ENCODE measurements around the gene CNTNAP4.

CNTNAP4 gene

DNA sequence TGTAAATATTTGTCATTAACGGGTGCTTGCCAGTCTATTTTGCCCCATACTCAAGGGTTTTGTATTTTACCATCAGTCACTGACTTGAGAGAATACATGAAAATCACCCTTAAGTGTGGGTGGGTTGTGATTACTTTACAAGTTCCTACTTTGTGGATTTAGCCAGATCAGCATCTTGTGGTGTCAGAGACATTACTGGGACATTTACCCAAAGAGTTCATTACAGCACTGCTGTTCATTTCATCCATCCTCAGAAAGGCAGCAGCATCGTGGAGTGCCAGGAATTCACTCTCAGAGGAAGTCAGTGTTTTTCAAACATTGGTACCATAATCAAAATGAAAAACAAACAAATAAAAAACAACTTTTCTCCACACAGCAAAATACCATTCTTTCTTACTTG, 110.8 kb downstream of the CNTNAP4 start:
- Histone ChIP-seq H3K9me3 (no peaks in the 10 kb centered on the region), H3K4me1 (no peaks in the 10 kb centered on the region), H3K27ac (no peak overlapping the region), H3K9ac (no peak overlapping the region), H3K27me3 (no peaks in the 10 kb centered on the region), H3K36me3 (no peaks in the 10 kb centered on the region), H3K4me2 (no peak overlapping the region), H3K4me3 (no peak overlapping the region), H4K20me1 (no peaks in the 10 kb centered on the region)
- no peak for TF ChIP-seq Cebpa-rat (IDR thresholded peaks at IDR 0.05)

GRCh38 chr16:76389126-76389525, 111.9 kb downstream of the CNTNAP4 start:
- no peaks in the 10 kb centered on the region for H3K36me3 ChIP-seq
- no peak overlapping the region for H3K27ac ChIP-seq
- no peaks in the 10 kb centered on the region for H3K27me3 ChIP-seq
- no peak for TF ChIP-seq Cebpa-rat (IDR thresholded peaks at IDR 0.05)
- H3K4me3 ChIP-seq: no peak overlapping the region
- no peak overlapping the region for H3K9ac ChIP-seq
- no peak overlapping the region for H3K4me2 ChIP-seq
- no peaks in the 10 kb centered on the region for H3K4me1 ChIP-seq
- no peaks in the 10 kb centered on the region for H4K20me1 ChIP-seq
- no peaks in the 10 kb centered on the region for H3K9me3 ChIP-seq

DNA sequence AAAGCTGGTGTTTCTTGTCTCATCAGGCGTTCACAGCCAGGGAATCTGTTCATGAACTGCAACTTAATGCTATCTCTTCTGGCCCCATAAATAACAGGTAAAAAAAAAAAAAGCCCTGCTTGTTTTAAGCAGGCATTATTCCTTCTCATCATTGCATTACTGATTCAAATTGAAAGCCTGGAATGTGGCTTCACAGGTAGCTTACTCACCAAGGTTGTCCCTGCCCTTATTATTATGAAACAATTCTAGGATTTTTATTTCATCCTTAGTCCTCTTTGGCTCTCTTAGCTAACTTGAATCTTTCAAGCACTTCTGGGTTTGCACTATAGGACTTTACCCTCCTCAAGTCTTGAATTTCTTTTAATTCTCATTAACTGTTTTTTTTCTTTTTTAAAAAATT, 113.3 kb downstream of the CNTNAP4 start:
- Histone ChIP-seq H3K9me3 (no peaks in the 10 kb centered on the region), H3K27ac (no peak overlapping the region), H3K27me3 (no peaks in the 10 kb centered on the region), H3K4me2 (no peak overlapping the region), H3K4me1 (no peaks in the 10 kb centered on the region), H3K4me3 (no peak overlapping the region), H4K20me1 (no peaks in the 10 kb centered on the region), H3K9ac (no peak overlapping the region), H3K36me3 (no peaks in the 10 kb centered on the region)
- TF ChIP-seq Cebpa-rat (IDR thresholded peaks at IDR 0.05): no peak

GRCh38 chr16:76396977-76397376, 119.8 kb downstream of the CNTNAP4 start:
- Histone ChIP-seq H3K9me3 (no peaks in the 10 kb centered on the region), H3K4me1 (no peaks in the 10 kb centered on the region), H4K20me1 (no peaks in the 10 kb centered on the region), H3K4me3 (no peak overlapping the region), H3K9ac (no peak overlapping the region), H3K36me3 (no peaks in the 10 kb centered on the region), H3K4me2 (no peak overlapping the region), H3K27me3 (no peaks in the 10 kb centered on the region), H3K27ac (no peak overlapping the region)
- TF ChIP-seq Cebpa-rat (IDR thresholded peaks at IDR 0.05): no peak

DNA sequence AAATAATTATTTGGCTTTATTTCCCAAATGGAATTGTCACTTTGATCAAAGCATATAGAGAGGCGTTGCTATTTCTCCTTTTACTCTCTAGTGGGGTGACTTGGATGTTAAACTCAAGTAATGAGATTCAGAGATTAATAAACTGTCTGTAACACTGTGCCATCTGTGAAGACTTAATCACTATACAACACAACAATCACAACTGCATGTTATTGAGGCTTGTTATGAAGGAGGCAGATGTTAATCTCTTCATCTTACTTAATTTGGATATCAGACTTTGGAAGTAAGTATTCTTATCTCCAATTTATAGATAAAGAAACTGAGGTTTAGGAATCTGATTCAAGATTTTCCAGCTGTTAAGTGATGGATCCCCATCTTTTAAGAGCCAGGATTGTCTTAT, 132.5 kb downstream of the CNTNAP4 start:
- Histone ChIP-seq H3K27me3 (no peaks in the 10 kb centered on the region), H3K4me2 (no peak overlapping the region), H3K4me3 (no peak overlapping the region), H3K36me3 (no peaks in the 10 kb centered on the region), H4K20me1 (no peaks in the 10 kb centered on the region), H3K27ac (no peak overlapping the region), H3K9ac (no peak overlapping the region), H3K9me3 (no peaks in the 10 kb centered on the region), H3K4me1 (no peaks in the 10 kb centered on the region)
- no peak for TF ChIP-seq Cebpa-rat (IDR thresholded peaks at IDR 0.05)

- H3K36me3 ChIP-seq: no peaks in the 10 kb centered on the region
- no peaks in the 10 kb centered on the region for H3K27me3 ChIP-seq
- H3K4me2 ChIP-seq: no peak overlapping the region
- no peak overlapping the region for H3K4me3 ChIP-seq
- H4K20me1 ChIP-seq: no peaks in the 10 kb centered on the region
- no peaks in the 10 kb centered on the region for H3K4me1 ChIP-seq
- no peaks in the 10 kb centered on the region for H3K9me3 ChIP-seq
- no peak overlapping the region for H3K27ac ChIP-seq
- no peak for TF ChIP-seq Cebpa-rat (IDR thresholded peaks at IDR 0.05)
- H3K9ac ChIP-seq: no peak overlapping the region
These were observed 144.4 kb downstream of the CNTNAP4 start for GRCh38 chr16:76421571-76421970.

GRCh38 chr16:76428858-76429257, 151.7 kb downstream of the CNTNAP4 start:
- Histone ChIP-seq H3K27ac (no peak overlapping the region), H3K4me1 (no peaks in the 10 kb centered on the region), H3K9me3 (no peaks in the 10 kb centered on the region), H3K4me2 (no peak overlapping the region), H3K27me3 (no peaks in the 10 kb centered on the region), H3K9ac (no peak overlapping the region), H3K4me3 (no peak overlapping the region), H4K20me1 (no peaks in the 10 kb centered on the region), H3K36me3 (no peaks in the 10 kb centered on the region)
- TF ChIP-seq Cebpa-rat (IDR thresholded peaks at IDR 0.05): no peak

- no peak for TF ChIP-seq Cebpa-rat (IDR thresholded peaks at IDR 0.05)
- H3K9me3 ChIP-seq: no peaks in the 10 kb centered on the region
These were observed 164.2 kb downstream of the CNTNAP4 start for GRCh38 chr16:76441391-76441790.

GRCh38 chr16:76441876-76442275, 164.7 kb downstream of the CNTNAP4 start:
- Histone ChIP-seq H4K20me1 (no peaks in the 10 kb centered on the region), H3K4me3 (no peak overlapping the region), H3K9ac (no peak overlapping the region), H3K4me2 (no peak overlapping the region), H3K9me3 (no peaks in the 10 kb centered on the region), H3K27ac (no peak overlapping the region), H3K4me1 (no peaks in the 10 kb centered on the region), H3K36me3 (no peaks in the 10 kb centered on the region), H3K27me3 (no peaks in the 10 kb centered on the region)
- no peak for TF ChIP-seq Cebpa-rat (IDR thresholded peaks at IDR 0.05)

More at GRCh38 chr16:76441391-76441790, 164.2 kb downstream of the CNTNAP4 start:
- Histone ChIP-seq H3K4me1 (no peaks in the 10 kb centered on the region), H3K36me3 (no peaks in the 10 kb centered on the region), H3K9ac (no peak overlapping the region), H3K4me2 (no peak overlapping the region), H3K27ac (no peak overlapping the region), H3K4me3 (no peak overlapping the region), H3K27me3 (no peaks in the 10 kb centered on the region), H4K20me1 (no peaks in the 10 kb centered on the region)

DNA sequence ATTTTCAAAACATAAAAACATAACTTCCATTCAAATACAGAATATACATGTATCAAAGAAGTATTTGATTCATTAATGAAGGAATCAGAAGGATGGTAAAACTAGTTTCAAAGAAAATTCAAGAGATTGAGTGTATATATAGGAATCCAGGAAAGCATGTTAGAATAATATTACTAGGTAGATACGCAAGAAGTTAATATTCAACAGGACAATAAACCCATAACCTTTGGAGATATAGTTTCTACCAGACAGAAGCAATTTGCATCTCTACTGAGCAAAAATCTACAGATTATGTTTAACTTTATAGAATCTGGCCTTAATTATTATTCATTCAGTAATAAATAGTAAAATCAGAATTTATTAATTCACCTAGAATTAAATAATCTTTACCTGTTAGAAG, 166.8 kb downstream of the CNTNAP4 start:
- TF ChIP-seq Cebpa-rat (IDR thresholded peaks at IDR 0.05): no peak
- H3K36me3 ChIP-seq: no peaks in the 10 kb centered on the region

GRCh38 chr16:76444832-76445231, 167.6 kb downstream of the CNTNAP4 start:
- H3K4me1 ChIP-seq: no peaks in the 10 kb centered on the region
- no peak overlapping the region for H3K4me2 ChIP-seq
- H3K36me3 ChIP-seq: no peaks in the 10 kb centered on the region
- no peak overlapping the region for H3K4me3 ChIP-seq
- H3K9ac ChIP-seq: no peak overlapping the region
- H3K9me3 ChIP-seq: no peaks in the 10 kb centered on the region
- no peaks in the 10 kb centered on the region for H3K27me3 ChIP-seq
- TF ChIP-seq Cebpa-rat (IDR thresholded peaks at IDR 0.05): no peak
- H4K20me1 ChIP-seq: no peaks in the 10 kb centered on the region
- no peak overlapping the region for H3K27ac ChIP-seq

More for the DNA sequence above, 166.8 kb downstream of the CNTNAP4 start:
- Histone ChIP-seq H3K9me3 (no peaks in the 10 kb centered on the region), H3K4me2 (no peak overlapping the region), H3K27ac (no peak overlapping the region), H3K9ac (no peak overlapping the region), H3K27me3 (no peaks in the 10 kb centered on the region), H4K20me1 (no peaks in the 10 kb centered on the region), H3K4me1 (no peaks in the 10 kb centered on the region), H3K4me3 (no peak overlapping the region)

Data from BLaER1 (cell line).